GM06990 (cell line): Measurements from ENCODE around the gene CCDC187.

ENCODE experiments used
- DNase-seq: peaks from one replicate; pipeline ENCODE4 v3.0.0-alpha.2; 2011; ENCODE audit not compliant: insufficient read length; ENCODE audit errors: extremely low read depth
- H3K27me3 ChIP-seq: replicated peaks from 2 replicates; pipeline ENCODE4 v1.6.0; 2011; ENCODE audit warnings: low read length; ENCODE audit not compliant: control insufficient read depth, insufficient read depth
- H3K36me3 ChIP-seq: 2 replicates; pipeline ENCODE4 v1.5.1; 2011; ENCODE audit warnings: low read length; ENCODE audit not compliant: control insufficient read depth, insufficient read depth
- H3K4me3 ChIP-seq: replicated peaks from 2 replicates; pipeline ENCODE4 v1.5.1; 2011; ENCODE audit warnings: low read depth, mild to moderate bottlenecking, control low read depth, low read length
- TF ChIP-seq, protein P1 (sequence below): IDR thresholded peaks from 2 replicates; pipeline ENCODE4 v1.5.1; 2011; ENCODE audit warnings: low read length, control low read depth, mild to moderate bottlenecking, inconsistent platforms; ENCODE audit not compliant: insufficient read depth, poor library complexity, severe bottlenecking

The CCDC187 gene

DNA sequence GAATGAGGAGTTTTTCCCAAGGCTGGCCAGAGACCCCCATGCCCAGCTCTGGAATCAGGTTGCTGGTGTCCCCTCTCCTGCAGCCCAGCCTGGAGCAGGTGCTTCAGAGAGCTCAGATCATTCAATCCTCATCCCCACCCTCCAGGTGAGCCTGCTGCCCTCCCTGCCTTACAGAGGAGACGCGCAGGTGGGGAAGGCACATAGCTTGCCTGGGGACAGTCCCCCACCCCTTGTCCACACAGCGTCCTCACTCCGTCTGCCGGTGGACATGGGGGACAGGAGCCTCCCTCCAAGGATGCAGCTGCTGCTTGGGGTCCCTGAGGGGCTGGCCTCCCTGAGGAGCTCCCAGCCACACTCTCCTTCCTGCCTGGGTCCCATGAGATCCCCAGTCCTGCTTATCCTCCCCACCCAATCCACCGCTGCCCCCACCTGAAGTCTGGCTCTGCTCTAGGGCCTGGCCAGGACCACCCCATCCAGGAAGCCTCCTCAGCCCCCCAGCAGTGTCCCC, 41.2 kb downstream of the CCDC187 start:
- no peaks in the 10 kb centered on the region; the same call in none of the 2 replicates for H3K27me3 ChIP-seq
- H3K4me3 ChIP-seq, result no peak overlapping the region
- DNase-seq, result no peak
- H3K36me3 ChIP-seq, result no peaks in the 10 kb centered on the region
- TF ChIP-seq, protein P1, sequence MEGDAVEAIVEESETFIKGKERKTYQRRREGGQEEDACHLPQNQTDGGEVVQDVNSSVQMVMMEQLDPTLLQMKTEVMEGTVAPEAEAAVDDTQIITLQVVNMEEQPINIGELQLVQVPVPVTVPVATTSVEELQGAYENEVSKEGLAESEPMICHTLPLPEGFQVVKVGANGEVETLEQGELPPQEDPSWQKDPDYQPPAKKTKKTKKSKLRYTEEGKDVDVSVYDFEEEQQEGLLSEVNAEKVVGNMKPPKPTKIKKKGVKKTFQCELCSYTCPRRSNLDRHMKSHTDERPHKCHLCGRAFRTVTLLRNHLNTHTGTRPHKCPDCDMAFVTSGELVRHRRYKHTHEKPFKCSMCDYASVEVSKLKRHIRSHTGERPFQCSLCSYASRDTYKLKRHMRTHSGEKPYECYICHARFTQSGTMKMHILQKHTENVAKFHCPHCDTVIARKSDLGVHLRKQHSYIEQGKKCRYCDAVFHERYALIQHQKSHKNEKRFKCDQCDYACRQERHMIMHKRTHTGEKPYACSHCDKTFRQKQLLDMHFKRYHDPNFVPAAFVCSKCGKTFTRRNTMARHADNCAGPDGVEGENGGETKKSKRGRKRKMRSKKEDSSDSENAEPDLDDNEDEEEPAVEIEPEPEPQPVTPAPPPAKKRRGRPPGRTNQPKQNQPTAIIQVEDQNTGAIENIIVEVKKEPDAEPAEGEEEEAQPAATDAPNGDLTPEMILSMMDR, result no peak

DNA sequence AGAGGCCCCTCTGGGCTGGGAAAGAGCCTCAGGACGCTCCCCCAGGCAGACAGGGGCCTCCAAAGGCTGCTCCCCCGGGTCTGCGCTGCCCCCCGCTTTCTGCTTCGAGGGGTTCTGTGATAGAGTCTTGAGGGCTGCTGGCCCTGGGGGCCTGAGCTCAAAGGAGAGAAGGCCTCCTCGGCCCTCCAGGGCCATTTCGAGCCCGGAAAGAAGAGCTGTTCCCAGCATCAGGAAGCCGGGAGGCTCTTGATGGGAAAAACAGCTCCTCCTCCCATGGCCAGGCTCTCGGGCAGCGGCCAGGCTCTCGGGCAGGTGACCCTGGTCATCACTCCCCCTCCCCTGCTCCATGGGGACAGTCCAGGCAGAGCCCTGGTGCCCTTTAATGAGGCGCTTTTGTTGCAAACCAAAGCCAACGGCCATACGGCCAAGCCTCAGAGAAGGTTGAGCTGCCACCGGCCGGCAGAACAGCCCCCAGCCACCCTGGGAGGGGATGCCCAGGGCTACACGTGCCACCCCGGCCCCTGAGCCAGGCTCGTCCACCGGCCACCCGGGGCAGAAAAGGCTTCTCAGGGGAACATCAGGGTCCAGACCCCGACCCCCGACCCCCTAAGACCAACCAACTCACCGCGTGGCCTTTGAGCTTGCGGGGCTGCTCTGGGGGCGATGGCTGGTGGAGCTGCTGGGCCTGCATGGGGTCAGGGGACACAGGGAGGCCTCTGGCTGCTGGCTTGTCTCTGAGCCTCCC, 42.0 kb downstream of the CCDC187 start:
- no peaks in the 10 kb centered on the region; the same call in none of the 2 replicates for H3K27me3 ChIP-seq
- no peak overlapping the region for H3K4me3 ChIP-seq
- TF ChIP-seq, protein P1, result no peak
- DNase-seq, result no peak
- H3K36me3 ChIP-seq, result no peaks in the 10 kb centered on the region

DNA sequence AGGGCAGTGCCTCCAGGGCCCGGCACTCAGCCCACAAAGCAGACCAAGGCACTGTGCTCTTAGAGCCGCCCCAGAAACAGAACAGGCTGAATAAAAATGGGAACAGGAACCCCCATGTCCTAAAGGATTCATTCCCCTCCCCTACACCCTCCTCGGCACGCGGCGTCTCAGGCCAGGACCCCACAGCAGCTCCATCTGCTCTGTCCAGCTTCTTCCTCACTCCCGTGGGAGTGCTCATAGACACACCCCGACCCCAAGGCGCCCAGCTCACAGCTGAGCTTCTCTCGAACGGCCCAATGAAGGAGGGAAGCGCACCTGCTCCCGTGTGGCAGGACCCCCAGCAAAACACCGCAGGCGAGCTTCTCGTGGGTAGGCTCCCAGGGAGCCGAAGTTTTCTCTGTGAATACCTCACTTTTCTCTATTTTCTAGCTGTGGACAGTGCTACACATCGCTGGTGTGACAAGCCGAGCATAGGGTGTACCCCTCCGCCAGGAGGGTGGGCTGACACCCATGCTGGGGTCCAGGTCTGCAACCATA, 42.9 kb downstream of the CCDC187 start:
- TF ChIP-seq, protein P1, result no peak
- no peak overlapping the region for H3K4me3 ChIP-seq
- no peaks in the 10 kb centered on the region for H3K36me3 ChIP-seq
- DNase-seq, result no peak
- H3K27me3 ChIP-seq, result no peaks in the 10 kb centered on the region; the same call in none of the 2 replicates

DNA sequence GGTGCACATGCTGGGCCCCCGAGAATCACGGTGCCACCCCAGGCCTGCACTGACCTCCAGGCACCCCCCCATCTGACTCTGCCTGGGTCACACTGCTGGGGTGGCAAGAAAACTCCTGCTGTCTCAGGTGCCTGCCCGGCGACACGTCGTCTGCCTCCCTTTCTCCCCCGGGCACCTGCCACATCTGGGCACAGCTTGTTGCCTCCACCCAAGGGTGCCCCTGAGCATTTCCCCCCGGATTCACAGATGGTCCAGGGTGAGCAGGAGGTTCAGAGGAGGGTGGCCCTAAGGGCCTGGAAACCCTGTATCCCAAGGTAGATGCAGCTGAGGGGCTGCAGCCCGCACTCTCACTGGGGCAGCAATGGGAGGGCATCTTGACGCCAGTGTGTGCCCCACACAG, 43.4 kb downstream of the CCDC187 start:
- no peaks in the 10 kb centered on the region for H3K36me3 ChIP-seq
- no peak for DNase-seq
- no peaks in the 10 kb centered on the region; the same call in none of the 2 replicates for H3K27me3 ChIP-seq
- no peak overlapping the region for H3K4me3 ChIP-seq
- TF ChIP-seq, protein P1, result no peak

DNA sequence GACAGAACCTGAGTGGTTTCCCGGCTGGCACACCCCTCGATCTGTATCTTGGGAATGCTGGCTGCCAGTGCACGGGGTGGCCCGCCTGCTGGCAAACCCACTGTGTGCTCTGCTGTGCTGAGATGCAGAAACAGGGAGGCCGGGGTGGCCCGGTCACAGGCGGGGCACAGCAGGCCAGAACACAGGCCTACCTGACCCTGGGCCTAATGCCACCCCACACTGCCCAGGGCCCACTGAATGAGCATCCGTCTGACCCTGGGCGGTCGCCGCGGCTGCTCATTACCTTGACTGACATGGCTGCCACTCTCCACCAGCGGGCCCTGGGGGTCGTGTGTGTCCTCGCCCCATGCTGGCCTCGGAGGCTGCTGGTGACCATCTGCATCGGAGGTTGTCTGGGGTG, 44.1 kb downstream of the CCDC187 start:
- H3K27me3 ChIP-seq, result no peaks in the 10 kb centered on the region; the same call in none of the 2 replicates
- TF ChIP-seq, protein P1, result no peak

DNA sequence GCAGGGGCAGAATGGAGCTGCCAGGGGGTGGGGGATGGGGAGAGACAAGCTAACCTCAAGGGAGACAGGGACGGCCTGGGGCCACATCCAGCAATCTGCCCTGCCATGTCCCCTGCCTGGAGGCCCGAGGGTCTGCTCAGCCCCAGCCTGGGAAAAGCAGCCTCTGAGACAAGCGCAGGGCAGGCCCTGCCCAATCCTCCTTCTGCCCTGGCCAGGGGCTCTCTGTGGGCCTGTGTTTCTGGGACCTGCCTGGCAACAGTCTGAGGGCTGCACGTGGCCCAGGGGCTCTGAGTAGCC, 44.4 kb downstream of the CCDC187 start:
- DNase-seq, result no peak

More for the DNA sequence above, 44.1 kb downstream of the CCDC187 start:
- DNase-seq, result no peak
- no peak overlapping the region for H3K4me3 ChIP-seq
- no peaks in the 10 kb centered on the region for H3K36me3 ChIP-seq

More for the DNA sequence above, 44.4 kb downstream of the CCDC187 start:
- TF ChIP-seq, protein P1, result no peak
- H3K36me3 ChIP-seq, result no peaks in the 10 kb centered on the region
- H3K4me3 ChIP-seq, result no peak overlapping the region
- no peaks in the 10 kb centered on the region; the same call in none of the 2 replicates for H3K27me3 ChIP-seq
